K562 (cell line): ENCODE measurements around the gene PDE3A. TPM values are rescaled to one million over a fixed set of nuclear protein-coding genes. Genes with fewer than 3 reads are reported as not detected.

ENCODE experiments used
- ATAC-seq: fragments of 200-7000 bp; cut with Tn5 transposase; 3 replicates; pipeline ENCODE4 v1.9.1; 2020; ENCODE audit warnings: moderate library complexity
- BruUV-seq: library from RNA; stranded (reverse); fragments of 400-500 nt; replicated peaks from 2 replicates; lab custom pipeline; 2021; lab: Mats Ljungman, UMichigan
- CTCF ChIA-PET: fragments of 300-600 bp; formaldehyde crosslinking; extraction: SDS; loops from one replicate; lab custom pipeline; 2021; ENCODE audit warnings: low intra/inter-chr PET ratio; lab: Yijun Ruan, JAX
- POLR2A ChIA-PET: fragments of 300-600, 350-650 bp; sonication (Branson Sonifier 250); formaldehyde crosslinking; extraction: SDS; loops from one replicate; lab custom pipeline; 2021; ENCODE audit warnings: antibody characterized with exemption, inconsistent platforms; lab: Yijun Ruan, JAX
- DNase-seq, 4 experiments: peaks; one replicate each; pipeline versions ENCODE4 v3.0.0 to v3.0.0-alpha.2; 2011 to 2018; ENCODE audit warnings: low spot score in 3 of 4, mixed read lengths in 3 of 4; ENCODE audit errors: extremely low read depth in 1 of 4
- FAIRE-seq: peaks from 2 replicates; lab custom pipeline; 2011; peaks lifted over from hg19 to GRCh38; lab: Jason Lieb, UNC
- H2AFZ ChIP-seq: 2 replicates; pipeline ENCODE4 v1.6.0; 2011; ENCODE audit warnings: low read depth, low read length, control low read depth, inconsistent platforms
- H3K27ac ChIP-seq: fragments of 200-600 bp; 3 replicates; pipeline ENCODE4 v1.8.0; 2011; ENCODE audit warnings: low read depth, mild to moderate bottlenecking, control low read depth, inconsistent platforms, low read length, moderate library complexity, mixed read lengths; ENCODE audit errors: extremely low read depth
- H3K27me3 ChIP-seq, 2 experiments: fragments of 300-600 bp in 1 of 2; 2 replicates in 1 of 2; 3 replicates in 1 of 2; pipeline versions ENCODE4 v1.6.0 to v1.8.0; 2011; ENCODE audit warnings: inconsistent platforms in 2 of 2, low read length in 2 of 2, mild to moderate bottlenecking in 1 of 2, mixed read lengths in 1 of 2, moderate library complexity in 1 of 2; ENCODE audit not compliant: control insufficient read depth in 2 of 2, insufficient read depth in 2 of 2
- H3K36me3 ChIP-seq: fragments of 300-600 bp; 3 replicates; pipeline ENCODE4 v1.8.0; 2011; ENCODE audit warnings: mild to moderate bottlenecking, low read length, inconsistent platforms; ENCODE audit not compliant: control insufficient read depth, insufficient read depth
- H3K4me1 ChIP-seq, 2 experiments: fragments of 200-600 bp in 1 of 2; replicated peaks in 1 of 2; 2 replicates in 1 of 2; 3 replicates in 1 of 2; pipeline versions ENCODE4 v1.5.1 to v1.8.0; 2011; ENCODE audit warnings: inconsistent platforms in 2 of 2, low read length in 2 of 2, mild to moderate bottlenecking in 1 of 2, mixed read lengths in 1 of 2, moderate library complexity in 1 of 2; ENCODE audit not compliant: control insufficient read depth in 2 of 2, insufficient read depth in 2 of 2
- H3K4me2 ChIP-seq: 2 replicates; pipeline ENCODE4 v1.6.1; 2011; ENCODE audit warnings: low read length, control low read depth, inconsistent platforms, mixed read lengths; ENCODE audit not compliant: insufficient read depth
- H3K4me3 ChIP-seq: fragments of 200-600 bp; sonication (generic), shearing (Covaris generic); 2 replicates; pipeline ENCODE4 v1.5.1; 2016; ENCODE audit warnings: control low read depth, inconsistent platforms
- H3K79me2 ChIP-seq: fragments of 200-600 bp; 3 replicates; pipeline ENCODE4 v1.8.0; 2011; ENCODE audit warnings: low read length, inconsistent platforms; ENCODE audit not compliant: control insufficient read depth, insufficient read depth
- H3K9ac ChIP-seq, 2 experiments: 2 replicates each; pipeline versions ENCODE4 v1.6.0 to v1.6.1; 2011; ENCODE audit warnings: low read depth in 2 of 2, low read length in 2 of 2, control low read depth in 1 of 2, inconsistent platforms in 1 of 2, mild to moderate bottlenecking in 1 of 2, mixed read lengths in 1 of 2; ENCODE audit not compliant: insufficient read depth in 1 of 2
- H3K9me1 ChIP-seq: one replicate; pipeline ENCODE4 v1.6.0; 2011; ENCODE audit warnings: inconsistent platforms, mild to moderate bottlenecking, low read length, moderate library complexity; ENCODE audit not compliant: control insufficient read depth, insufficient read depth
- H3K9me3 ChIP-seq: replicated peaks from 2 replicates; pipeline ENCODE4 v1.5.1; 2011; ENCODE audit warnings: low read depth, low read length, inconsistent platforms; ENCODE audit not compliant: control insufficient read depth, insufficient read depth
- H4K20me1 ChIP-seq: replicated peaks from 2 replicates; pipeline ENCODE4 v1.6.1; 2011; ENCODE audit warnings: low read length, inconsistent platforms, mixed read lengths; ENCODE audit not compliant: control insufficient read depth, insufficient read depth
- KDM2B ChIP-seq: fragments of 250-450 bp; sonication (Bioruptor Pico); IDR thresholded peaks from 2 replicates; pipeline ENCODE4 v1.8.0; 2021; ENCODE audit warnings: mild to moderate bottlenecking, moderate library complexity
- KDM4B ChIP-seq, 2 experiments: fragments of 450-650 bp in 1 of 2; sonication (generic) in 1 of 2; IDR thresholded peaks; 2 replicates each; pipeline ENCODE4 v1.6.1; 2016 to 2017; ENCODE audit warnings: borderline replicate concordance in 2 of 2, antibody characterized with exemption in 1 of 2, low read depth in 1 of 2, mild to moderate bottlenecking in 1 of 2
- KDM5B ChIP-seq: fragments of 200-600 bp; sonication (generic); IDR thresholded peaks from 2 replicates; pipeline ENCODE4 v1.6.1; 2012; ENCODE audit warnings: low read depth, mild to moderate bottlenecking, moderate library complexity, low read length, control low read depth, inconsistent platforms; ENCODE audit not compliant: insufficient replicate concordance
- MCM5 ChIP-seq: fragments of 450-650 bp; IDR thresholded peaks from 2 replicates; pipeline ENCODE4 v1.6.1; 2016; ENCODE audit warnings: low read depth
- MEIS2 ChIP-seq: fragments of 450-650 bp; IDR thresholded peaks from 2 replicates; pipeline ENCODE4 v1.6.1; 2014; ENCODE audit warnings: mild to moderate bottlenecking; ENCODE audit not compliant: partially characterized antibody
- MTA3 ChIP-seq: fragments of 450-650 bp; formaldehyde crosslinking; IDR thresholded peaks from 2 replicates; pipeline ENCODE4 v1.6.1; 2017; ENCODE audit warnings: mild to moderate bottlenecking, borderline replicate concordance
- PRPF4 ChIP-seq: fragments of 200-400 bp; formaldehyde crosslinking; IDR thresholded peaks from one replicate; pipeline ENCODE4 v1.6.1; 2017; ENCODE audit warnings: low read length, low read depth, mild to moderate bottlenecking; ENCODE audit not compliant: insufficient read depth, poor library complexity, severe bottlenecking
- PYGO2 ChIP-seq: fragments of 450-650 bp; IDR thresholded peaks from 2 replicates; pipeline ENCODE4 v1.6.1; 2016; ENCODE audit warnings: mild to moderate bottlenecking, missing genetic modification characterization, moderate library complexity, missing compliant biosample characterization
- RFX5 ChIP-seq: IDR thresholded peaks from 2 replicates; pipeline ENCODE4 v1.6.1; 2011; ENCODE audit warnings: low read depth, mild to moderate bottlenecking, improper control_type of control experiment, low read length
- SMAD1 ChIP-seq: fragments of 150-350 bp; IDR thresholded peaks from 2 replicates; pipeline ENCODE4 v1.6.1; 2014; ENCODE audit warnings: low read length, low read depth; ENCODE audit not compliant: partially characterized antibody
- ZEB2 ChIP-seq: fragments of 450-650 bp; IDR thresholded peaks from 2 replicates; pipeline ENCODE4 v1.6.1; 2016
- WGBS: fragments of 100-300 bp; shearing (Covaris generic); methylation state at CpG from one replicate; pipeline ENCODE4 v1.1.6; 2016; ENCODE audit warnings: low coverage, mixed read lengths; ENCODE audit not compliant: insufficient coverage; ENCODE audit errors: missing lambda C conversion rate; 5-methylcytosine and 5-hydroxymethylcytosine counted together
- in situ Hi-C: fragments of 300-500 bp; cut with MboI; formaldehyde crosslinking; loops from 4 replicates; pipeline ENCODE4 v1.15.0; 2018; ENCODE audit warnings: inconsistent platforms, mixed read lengths
- intact Hi-C: fragments of 100-400 bp; cut with micrococcal nuclease; formaldehyde crosslinking; loops from 2 replicates; pipeline ENCODE4 v1.14.2; 2022
- polyA plus RNA-seq, 8 experiments: library from polyadenylated mRNA; depleted of rRNA in 4 of 8; stranded (reverse) in 5 of 8; unstranded in 3 of 8; fragments of >200 nt; fragmentation: Nextera tagmentation in 2 of 8; fragmentation: Illumina TruSeq in 1 of 8; extraction: Ambion mirVana in 2 of 8; extraction: Trizol in 1 of 8; gene quantifications; 2 replicates each; pipeline versions ENCODE4 v1.2.1 to v1.2.3, GENCODE V29; 2011 to 2014; ENCODE audit warnings: inconsistent platforms in 1 of 8, missing spikeins in 1 of 8
- total RNA-seq, 7 experiments: library from RNA; depleted of rRNA in 6 of 7; stranded (reverse); fragments of >200 nt in 6 of 7; fragmentation: Illumina TruSeq in 2 of 7; extraction: Trizol in 2 of 7; gene quantifications; 2 replicates each; pipeline versions ENCODE4 v1.2.1 to v1.2.3, GENCODE V29; 2011 to 2021; ENCODE audit warnings: low replicate concordance in 1 of 7
- TF ChIP-seq, protein P1 (sequence below): IDR thresholded peaks from 3 replicates; pipeline ENCODE4 v1.6.1; 2011; ENCODE audit warnings: borderline replicate concordance, mild to moderate bottlenecking; ENCODE audit not compliant: insufficient read length, insufficient read depth
- TF ChIP-seq, protein P2 (sequence below): sonication (generic); formaldehyde crosslinking; IDR thresholded peaks from 2 replicates; pipeline ENCODE4 v1.8.0; 2022; ENCODE audit warnings: mild to moderate bottlenecking, missing genetic modification reagents
- TF ChIP-seq, protein P3 (sequence below): fragments of 250-450 bp; sonication (Bioruptor Pico); IDR thresholded peaks from 2 replicates; pipeline ENCODE4 v1.9.0; 2021; ENCODE audit warnings: mild to moderate bottlenecking, inconsistent platforms

PDE3A gene
- total and polyA plus RNA-seq, 9 of the 15 experiments (the other 6 are each of a cell fraction or from before 2014, with no cell fraction given): 0.02 TPM; not detected in 8

DNA sequence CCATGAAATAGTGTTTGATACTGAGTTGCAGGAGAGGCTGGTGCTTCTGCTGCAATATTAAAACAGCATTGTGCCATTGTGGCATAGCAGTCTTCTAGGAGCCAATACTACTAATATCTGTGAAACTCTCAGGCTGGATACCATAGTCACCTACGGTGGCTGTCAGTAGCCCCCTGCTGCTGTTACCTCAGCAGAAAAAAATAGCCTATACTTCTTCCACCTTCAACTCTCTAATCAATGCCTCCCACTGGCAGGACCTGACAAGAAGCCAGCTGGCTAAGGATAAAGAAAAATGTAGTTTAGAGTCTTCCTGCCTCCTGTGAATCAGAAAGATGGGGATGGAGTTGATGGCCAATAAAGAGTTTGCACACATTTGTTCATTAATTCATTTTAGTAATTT, 91.6 kb downstream of the PDE3A start:
- DNase-seq (no peak), ATAC-seq (no peak), FAIRE-seq (no peak)
- no peak overlapping the region for H2AFZ ChIP-seq
- H3K27ac ChIP-seq: no peak overlapping the region
- H3K4me3 ChIP-seq: no peak overlapping the region
- H3K4me1 ChIP-seq: no peaks in the 10 kb centered on the region
- H4K20me1 ChIP-seq: no peaks in the 10 kb centered on the region
- WGBS: 0% methylated on average over 1 of the region's 1 CpG
- in situ Hi-C loops: no loop called here
- intact Hi-C loops: loop anchor here (5.0 kb wide), 1 partner anchor 712 kb away; no protein-coding TSS in a partner anchor
- H3K4me2 ChIP-seq: no peak overlapping the region
- BruUV-seq: no TSS peak
- no peak overlapping the region for H3K9ac ChIP-seq
- H3K36me3 ChIP-seq: no peaks in the 10 kb centered on the region
- H3K9me3 ChIP-seq: no peaks in the 10 kb centered on the region
- no peaks in the 10 kb centered on the region for H3K79me2 ChIP-seq
- no peak for TF ChIP-seq MTA3
- TF ChIP-seq, protein P1, sequence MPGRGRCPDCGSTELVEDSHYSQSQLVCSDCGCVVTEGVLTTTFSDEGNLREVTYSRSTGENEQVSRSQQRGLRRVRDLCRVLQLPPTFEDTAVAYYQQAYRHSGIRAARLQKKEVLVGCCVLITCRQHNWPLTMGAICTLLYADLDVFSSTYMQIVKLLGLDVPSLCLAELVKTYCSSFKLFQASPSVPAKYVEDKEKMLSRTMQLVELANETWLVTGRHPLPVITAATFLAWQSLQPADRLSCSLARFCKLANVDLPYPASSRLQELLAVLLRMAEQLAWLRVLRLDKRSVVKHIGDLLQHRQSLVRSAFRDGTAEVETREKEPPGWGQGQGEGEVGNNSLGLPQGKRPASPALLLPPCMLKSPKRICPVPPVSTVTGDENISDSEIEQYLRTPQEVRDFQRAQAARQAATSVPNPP: no peak
- TF ChIP-seq KDM2B: no peak
- no peak for TF ChIP-seq MEIS2
- no peak for TF ChIP-seq MCM5
- TF ChIP-seq, protein P2, sequence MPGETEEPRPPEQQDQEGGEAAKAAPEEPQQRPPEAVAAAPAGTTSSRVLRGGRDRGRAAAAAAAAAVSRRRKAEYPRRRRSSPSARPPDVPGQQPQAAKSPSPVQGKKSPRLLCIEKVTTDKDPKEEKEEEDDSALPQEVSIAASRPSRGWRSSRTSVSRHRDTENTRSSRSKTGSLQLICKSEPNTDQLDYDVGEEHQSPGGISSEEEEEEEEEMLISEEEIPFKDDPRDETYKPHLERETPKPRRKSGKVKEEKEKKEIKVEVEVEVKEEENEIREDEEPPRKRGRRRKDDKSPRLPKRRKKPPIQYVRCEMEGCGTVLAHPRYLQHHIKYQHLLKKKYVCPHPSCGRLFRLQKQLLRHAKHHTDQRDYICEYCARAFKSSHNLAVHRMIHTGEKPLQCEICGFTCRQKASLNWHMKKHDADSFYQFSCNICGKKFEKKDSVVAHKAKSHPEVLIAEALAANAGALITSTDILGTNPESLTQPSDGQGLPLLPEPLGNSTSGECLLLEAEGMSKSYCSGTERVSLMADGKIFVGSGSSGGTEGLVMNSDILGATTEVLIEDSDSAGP (CRISPR knock-in tag): no peak
- TF ChIP-seq KDM4B (IDR thresholded peaks at IDR 0.05; ENCODE audit: borderline replicate concordance in 2 of 2, low read depth in 1 of 2): no peak
- no peak for TF ChIP-seq KDM5B
- TF ChIP-seq ZEB2: no peak
- TF ChIP-seq SMAD1: no peak
- TF ChIP-seq PYGO2 (tag): no peak
- TF ChIP-seq, protein P3, sequence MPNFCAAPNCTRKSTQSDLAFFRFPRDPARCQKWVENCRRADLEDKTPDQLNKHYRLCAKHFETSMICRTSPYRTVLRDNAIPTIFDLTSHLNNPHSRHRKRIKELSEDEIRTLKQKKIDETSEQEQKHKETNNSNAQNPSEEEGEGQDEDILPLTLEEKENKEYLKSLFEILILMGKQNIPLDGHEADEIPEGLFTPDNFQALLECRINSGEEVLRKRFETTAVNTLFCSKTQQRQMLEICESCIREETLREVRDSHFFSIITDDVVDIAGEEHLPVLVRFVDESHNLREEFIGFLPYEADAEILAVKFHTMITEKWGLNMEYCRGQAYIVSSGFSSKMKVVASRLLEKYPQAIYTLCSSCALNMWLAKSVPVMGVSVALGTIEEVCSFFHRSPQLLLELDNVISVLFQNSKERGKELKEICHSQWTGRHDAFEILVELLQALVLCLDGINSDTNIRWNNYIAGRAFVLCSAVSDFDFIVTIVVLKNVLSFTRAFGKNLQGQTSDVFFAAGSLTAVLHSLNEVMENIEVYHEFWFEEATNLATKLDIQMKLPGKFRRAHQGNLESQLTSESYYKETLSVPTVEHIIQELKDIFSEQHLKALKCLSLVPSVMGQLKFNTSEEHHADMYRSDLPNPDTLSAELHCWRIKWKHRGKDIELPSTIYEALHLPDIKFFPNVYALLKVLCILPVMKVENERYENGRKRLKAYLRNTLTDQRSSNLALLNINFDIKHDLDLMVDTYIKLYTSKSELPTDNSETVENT (CRISPR knock-in tag): no peak
- no peak for TF ChIP-seq PRPF4
- TF ChIP-seq RFX5: no peak
- ChIA-PET CTCF (no interaction called here), POLR2A (no interaction called here)
- no peaks in the 10 kb centered on the region for H3K27me3 ChIP-seq
- no peaks in the 10 kb centered on the region for H3K9me1 ChIP-seq
